H1 (cell line): ENCODE data around the gene CLEC2D. TPM values are rescaled to one million over a fixed set of nuclear protein-coding genes. Genes with fewer than 3 reads are reported as not detected.
"Not testable (repeated sequence)": the region's sequence is repeated elsewhere in the genome, so short reads cannot be mapped to it uniquely, and the experiment has no call there.

ENCODE experiments used
- CTCF ChIA-PET: fragments of 300-600 bp; sonication (Branson Sonifier 250); formaldehyde crosslinking; loops from one replicate; lab custom pipeline; 2021; ENCODE audit not compliant: partially characterized antibody; lab: Charles Lee
- POLR2A ChIA-PET: fragments of 300-600 bp; sonication (Branson Sonifier 250); formaldehyde crosslinking; loops from one replicate; lab custom pipeline; 2021; ENCODE audit warnings: inconsistent platforms; ENCODE audit not compliant: partially characterized antibody; lab: Charles Lee
- DNase-seq, 2 experiments: peaks; one replicate each; pipeline versions ENCODE4 v3.0.0 to v3.0.0-alpha.2; 2010 to 2022; ENCODE audit warnings: low spot score in 2 of 2, low read depth in 1 of 2, mixed read lengths in 1 of 2
- FAIRE-seq: peaks from 2 replicates; lab custom pipeline; 2011; peaks lifted over from hg19 to GRCh38; lab: Jason Lieb, UNC
- H2AFZ ChIP-seq: 2 replicates; pipeline ENCODE4 v1.8.1; 2012; ENCODE audit warnings: low read length, inconsistent platforms
- H2AK5ac ChIP-seq: 2 replicates; pipeline ENCODE4 v1.6.1; 2013; ENCODE audit warnings: low read depth, low read length
- H2BK120ac ChIP-seq: replicated peaks from 2 replicates; pipeline ENCODE3; 2013; ENCODE audit warnings: low read depth, low read length, inconsistent platforms
- H2BK12ac ChIP-seq: 2 replicates; pipeline ENCODE4 v1.6.1; 2013; ENCODE audit warnings: low read depth, low read length
- H2BK15ac ChIP-seq: 2 replicates; pipeline ENCODE4 v1.6.1; 2013; ENCODE audit warnings: low read length
- H2BK20ac ChIP-seq: 2 replicates; pipeline ENCODE4 v1.6.1; 2013; ENCODE audit warnings: low read length
- H2BK5ac ChIP-seq: 2 replicates; pipeline ENCODE4 v1.6.1; 2013; ENCODE audit warnings: low read depth, low read length
- H3K14ac ChIP-seq: 2 replicates; pipeline ENCODE4 v1.6.1; 2013; ENCODE audit warnings: inconsistent platforms; ENCODE audit not compliant: insufficient read length
- H3K18ac ChIP-seq: 2 replicates; pipeline ENCODE4 v1.6.1; 2013; ENCODE audit warnings: low read length; ENCODE audit errors: extremely low read depth
- H3K23ac ChIP-seq: 2 replicates; pipeline ENCODE4 v1.6.1; 2013; ENCODE audit warnings: inconsistent platforms; ENCODE audit not compliant: insufficient read length
- H3K23me2 ChIP-seq: 2 replicates; pipeline ENCODE4 v1.6.1; 2013; ENCODE audit warnings: low read depth, low read length
- H3K27ac ChIP-seq: 2 replicates; pipeline ENCODE4 v1.6.1; 2011; ENCODE audit warnings: low read depth, low read length, inconsistent platforms
- H3K27me3 ChIP-seq, 4 experiments: replicated peaks in 1 of 4; 1 replicate in 1 of 4; 2 replicates in 3 of 4; pipeline versions ENCODE4 v1.6.1 to v1.8.1; 2011 to 2013; ENCODE audit warnings: low read length in 3 of 4, mild to moderate bottlenecking in 3 of 4, inconsistent platforms in 2 of 4, mixed read lengths in 2 of 4, moderate library complexity in 1 of 4; ENCODE audit not compliant: control insufficient read depth in 3 of 4, insufficient read depth in 3 of 4; ENCODE audit errors: extremely low read depth in 1 of 4
- H3K36me3 ChIP-seq, 4 experiments: 2 replicates each; pipeline versions ENCODE4 v1.6.1 to v1.8.1; 2011 to 2013; ENCODE audit warnings: mild to moderate bottlenecking in 4 of 4, low read length in 3 of 4, moderate library complexity in 2 of 4, control low read depth in 1 of 4, inconsistent platforms in 1 of 4; ENCODE audit not compliant: insufficient read depth in 4 of 4, control insufficient read depth in 2 of 4
- H3K4ac ChIP-seq: replicated peaks from 2 replicates; pipeline ENCODE3; 2013; ENCODE audit warnings: low read length, low read depth, mixed read lengths, inconsistent platforms; ENCODE audit not compliant: insufficient read length
- H3K4me1 ChIP-seq, 4 experiments: replicated peaks in 1 of 4; 1 replicate in 1 of 4; 2 replicates in 3 of 4; pipeline versions ENCODE4 v1.6.1 to v1.8.1; 2011 to 2013; ENCODE audit warnings: low read length in 3 of 4, inconsistent platforms in 2 of 4, mixed read lengths in 1 of 4; ENCODE audit not compliant: insufficient read depth in 4 of 4, control insufficient read depth in 3 of 4
- H3K4me2 ChIP-seq, 2 experiments: 2 replicates each; pipeline versions ENCODE4 v1.6.1 to v1.8.1; 2011 to 2013; ENCODE audit warnings: low read depth in 2 of 2, low read length in 2 of 2, control low read depth in 1 of 2, inconsistent platforms in 1 of 2, mild to moderate bottlenecking in 1 of 2; ENCODE audit not compliant: insufficient read depth in 1 of 2
- H3K4me3 ChIP-seq, 4 experiments: fragments of 200-600, 300-600 bp in 1 of 4; sonication (generic), shearing (Covaris generic), sonication (Bioruptor Twin) in 1 of 4; 2 replicates each; pipeline versions ENCODE4 v1.5.1 to v1.8.1; 2011 to 2016; ENCODE audit warnings: low read length in 4 of 4, low read depth in 3 of 4, control low read depth in 2 of 4, inconsistent platforms in 2 of 4, mild to moderate bottlenecking in 2 of 4, mixed read lengths in 1 of 4, moderate library complexity in 1 of 4; ENCODE audit not compliant: insufficient read depth in 2 of 4; ENCODE audit errors: extremely low read depth in 1 of 4
- H3K56ac ChIP-seq: replicated peaks from 2 replicates; pipeline ENCODE3; 2013; ENCODE audit warnings: low read depth, mild to moderate bottlenecking, mixed read lengths, low read length, inconsistent platforms; ENCODE audit not compliant: insufficient read length
- H3K79me1 ChIP-seq: 2 replicates; pipeline ENCODE4 v1.6.1; 2013; ENCODE audit warnings: low read depth, low read length, control low read depth
- H3K79me2 ChIP-seq, 2 experiments: 2 replicates each; pipeline versions ENCODE4 v1.6.1 to v1.8.1; 2012 to 2013; ENCODE audit warnings: low read length in 2 of 2, mild to moderate bottlenecking in 2 of 2, inconsistent platforms in 1 of 2; ENCODE audit not compliant: insufficient read depth in 2 of 2, control insufficient read depth in 1 of 2
- H3K9ac ChIP-seq, 4 experiments: replicated peaks in 1 of 4; 1 replicate in 1 of 4; 2 replicates in 3 of 4; pipeline versions ENCODE4 v1.6.1 to v1.8.1; 2011 to 2013; ENCODE audit warnings: low read depth in 3 of 4, low read length in 3 of 4, control low read depth in 2 of 4, mild to moderate bottlenecking in 2 of 4, moderate library complexity in 2 of 4, inconsistent platforms in 1 of 4; ENCODE audit errors: extremely low read depth in 1 of 4
- H3K9me3 ChIP-seq, 2 experiments: 2 replicates each; pipeline versions ENCODE4 v1.6.1 to v1.8.1; 2012 to 2013; ENCODE audit warnings: mild to moderate bottlenecking in 2 of 2, moderate library complexity in 2 of 2, control low read depth in 1 of 2, inconsistent platforms in 1 of 2, low read depth in 1 of 2, low read length in 1 of 2, mixed read lengths in 1 of 2; ENCODE audit not compliant: insufficient read depth in 2 of 2
- H4K20me1 ChIP-seq, 2 experiments: replicated peaks in 1 of 2; 2 replicates each; pipeline versions ENCODE3 to v1.8.1; 2011 to 2013; ENCODE audit warnings: inconsistent platforms in 2 of 2, low read length in 2 of 2, mild to moderate bottlenecking in 1 of 2; ENCODE audit not compliant: insufficient read depth in 2 of 2, control insufficient read depth in 1 of 2
- H4K5ac ChIP-seq: 2 replicates; pipeline ENCODE4 v1.6.1; 2013; ENCODE audit warnings: low read length, low read depth, mixed read lengths, inconsistent platforms; ENCODE audit not compliant: insufficient read length
- H4K8ac ChIP-seq: 2 replicates; pipeline ENCODE4 v1.8.0; 2013; ENCODE audit warnings: mild to moderate bottlenecking, moderate library complexity, low read length, inconsistent platforms; ENCODE audit not compliant: insufficient read depth; ENCODE audit errors: extremely low read depth
- H4K91ac ChIP-seq: replicated peaks from 2 replicates; pipeline ENCODE3; 2013; ENCODE audit warnings: low read length, mixed read lengths, inconsistent platforms; ENCODE audit not compliant: insufficient read length
- WGBS, 2 experiments: shearing (Covaris generic) in 1 of 2; methylation state at CpG; one replicate each; pipeline versions ENCODE4 v1.1.6 to v1.1.7; 2013 to 2015; ENCODE audit warnings: low lambda C conversion rate in 2 of 2, mixed read lengths in 2 of 2, inconsistent platforms in 1 of 2, low coverage in 1 of 2, missing lambda C conversion rate in 1 of 2; ENCODE audit not compliant: insufficient replicate concordance in 2 of 2, insufficient coverage in 1 of 2, insufficient read length in 1 of 2; ENCODE audit errors: extremely low coverage in 1 of 2, missing lambda C conversion rate in 1 of 2; 5-methylcytosine and 5-hydroxymethylcytosine counted together
- polyA plus RNA-seq, 7 experiments: library from polyadenylated mRNA; depleted of rRNA in 3 of 7; stranded (reverse) in 5 of 7; unstranded in 2 of 7; fragments of >200 nt in 5 of 7; fragments of 200-250 nt in 2 of 7; gene quantifications; 1 replicate in 5 of 7; 2 replicates in 1 of 7; 4 replicates in 1 of 7; pipeline versions ENCODE4 v1.2.1 to v1.2.3, GENCODE V29; 2011 to 2013; ENCODE audit warnings: missing spikeins in 2 of 7, mixed read lengths in 2 of 7
- total RNA-seq: library from RNA; stranded (reverse); fragmentation: NEBNext Ultra II Directional; extraction: Animal tissue kit (Norgen Biotek cat#: 25700); gene quantifications from 2 replicates; pipeline ENCODE4 v1.2.1, GENCODE V29; 2021

CLEC2D gene
- total and polyA plus RNA-seq, 2 of the 8 experiments (the other 6 are each of a cell fraction or from before 2014, with no cell fraction given), result 4.2 to 6.2 TPM

DNA sequence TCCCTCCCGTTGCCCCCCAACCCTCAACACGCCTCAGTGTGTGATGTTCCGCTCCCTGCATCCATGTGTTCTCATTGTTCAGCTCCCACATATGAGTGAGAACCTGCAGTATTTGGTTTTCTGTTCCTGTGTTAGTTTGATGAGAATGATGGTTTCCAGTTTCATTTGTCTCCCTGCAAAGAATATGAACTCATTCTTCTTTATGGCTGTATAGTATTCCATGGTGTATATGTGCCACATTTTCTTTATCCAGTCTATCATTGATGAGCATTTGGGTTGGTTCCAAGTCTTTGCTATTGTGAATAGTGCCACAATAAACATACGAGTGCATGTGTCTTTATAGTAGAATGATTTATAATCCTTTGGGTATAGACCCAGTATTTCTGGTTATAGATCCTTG is 13.0 kb downstream of the CLEC2D start:
- H3K79me1 ChIP-seq, FAIRE-seq, H3K4ac ChIP-seq, H2BK120ac ChIP-seq, H3K23me2 ChIP-seq, H2AFZ ChIP-seq, H4K5ac ChIP-seq, H3K4me2 ChIP-seq, H3K14ac ChIP-seq, H3K9me3 ChIP-seq, H3K18ac ChIP-seq, H3K27me3 ChIP-seq, H2AK5ac ChIP-seq, H2BK20ac ChIP-seq, H3K23ac ChIP-seq, H3K4me1 ChIP-seq, POLR2A ChIA-PET, H3K56ac ChIP-seq, H4K20me1 ChIP-seq, H2BK12ac ChIP-seq, H3K36me3 ChIP-seq, H4K91ac ChIP-seq, DNase-seq, H3K79me2 ChIP-seq, H3K27ac ChIP-seq, H2BK15ac ChIP-seq, H3K4me3 ChIP-seq, H3K9ac ChIP-seq, H4K8ac ChIP-seq, H2BK5ac ChIP-seq: not testable (repeated sequence)
- CTCF ChIA-PET, result interaction anchor here (1.3 kb wide), 1 partner anchor 26 kb away, joined by 3 read pairs; no protein-coding TSS in a partner anchor
- 89% methylated on average over 4 of the region's 4 CpGs; no CpG with 5 or more reads in 1 of the 2 experiments for WGBS, 2 experiments

DNA sequence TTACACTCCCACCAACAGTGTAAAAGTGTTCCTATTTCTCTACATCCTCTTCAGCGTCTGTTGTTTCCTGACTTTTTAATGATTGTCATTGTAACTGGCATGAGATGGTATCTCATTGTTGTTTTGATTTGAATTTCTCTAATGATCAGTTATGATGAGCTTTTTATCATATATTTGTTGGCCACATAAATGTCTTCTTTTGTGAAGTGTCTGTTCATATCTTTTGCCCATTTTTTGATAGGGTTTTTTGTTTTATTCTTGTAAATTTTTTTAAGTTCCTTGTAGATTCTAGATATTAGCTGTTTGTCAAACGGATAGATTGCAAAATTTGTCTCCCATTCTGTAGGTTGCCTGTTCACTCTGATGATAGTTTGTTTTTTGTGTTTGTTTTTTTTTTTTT is 13.4 kb downstream of the CLEC2D start:
- CTCF ChIA-PET, result interaction anchor here (1.3 kb wide), 1 partner anchor 26 kb away, joined by 3 read pairs; no protein-coding TSS in a partner anchor
- FAIRE-seq, H2BK12ac ChIP-seq, H3K27me3 ChIP-seq, H3K18ac ChIP-seq, H2AFZ ChIP-seq, H3K79me1 ChIP-seq, H3K4me2 ChIP-seq, H3K14ac ChIP-seq, H3K4ac ChIP-seq, H3K23me2 ChIP-seq, DNase-seq, H4K20me1 ChIP-seq, H2BK15ac ChIP-seq, H3K4me1 ChIP-seq, H4K91ac ChIP-seq, H3K79me2 ChIP-seq, H4K5ac ChIP-seq, H2BK120ac ChIP-seq, H3K9me3 ChIP-seq, H3K27ac ChIP-seq, H4K8ac ChIP-seq, POLR2A ChIA-PET, H2BK5ac ChIP-seq, H3K9ac ChIP-seq, H3K56ac ChIP-seq, H2AK5ac ChIP-seq, H3K4me3 ChIP-seq, H3K23ac ChIP-seq, H2BK20ac ChIP-seq: not testable (repeated sequence)
- H3K36me3 ChIP-seq, result peaks cover 0 to 11% (median 4%) of the 10 kb centered on the region in 4 experiments; a peak in 4 of 8 replicates
- WGBS, 2 experiments, result 90% methylated on average over 2 of the region's 2 CpGs; no CpG with 5 or more reads in 1 of the 2 experiments
